HEK293T (cell line): ENCODE data around the gene NAV2.
"Not testable (repeated sequence)": the region's sequence is repeated elsewhere in the genome, so short reads cannot be mapped to it uniquely, and the experiment has no call there.

Experiments
- CTCF ChIA-PET: fragments of 350-600 bp; formaldehyde crosslinking; extraction: SDS; loops from one replicate; lab custom pipeline; 2021; ENCODE audit warnings: antibody characterized with exemption, inconsistent platforms; lab: Yijun Ruan, JAX
- POLR2A ChIA-PET: fragments of 350-600 bp; formaldehyde crosslinking; extraction: SDS; loops from one replicate; lab custom pipeline; 2020; ENCODE audit warnings: antibody characterized with exemption, inconsistent platforms; lab: Yijun Ruan, JAX
- DNase-seq: peaks from one replicate; pipeline ENCODE4 v3.0.0; 2012; ENCODE audit warnings: mixed read lengths; ENCODE audit errors: extremely low spot score
- ARNT ChIP-seq: fragments of 450-650 bp; IDR thresholded peaks from 2 replicates; pipeline ENCODE4 v1.6.1; 2017; ENCODE audit warnings: mild to moderate bottlenecking
- BHLHE40 ChIP-seq: fragments of 450-650 bp; IDR thresholded peaks from 2 replicates; pipeline ENCODE4 v1.6.1; 2016; ENCODE audit warnings: mild to moderate bottlenecking, moderate library complexity, borderline replicate concordance
- CTBP1 ChIP-seq: fragments of 450-650 bp; IDR thresholded peaks from 2 replicates; pipeline ENCODE4 v1.6.1; 2016; ENCODE audit warnings: borderline replicate concordance
- ELF4 ChIP-seq: fragments of 450-650 bp; IDR thresholded peaks from 2 replicates; pipeline ENCODE4 v1.6.1; 2017; ENCODE audit warnings: antibody characterized with exemption
- FOXA1 ChIP-seq: fragments of 450-650 bp; IDR thresholded peaks from 2 replicates; pipeline ENCODE4 v1.6.1; 2016; ENCODE audit warnings: mild to moderate bottlenecking
- FOXK2 ChIP-seq: fragments of 450-650 bp; IDR thresholded peaks from 2 replicates; pipeline ENCODE4 v1.6.1; 2016; ENCODE audit warnings: mild to moderate bottlenecking
- FOXM1 ChIP-seq: fragments of 450-650 bp; IDR thresholded peaks from 2 replicates; pipeline ENCODE4 v1.6.1; 2017; ENCODE audit warnings: mild to moderate bottlenecking, borderline replicate concordance
- HDGF ChIP-seq: fragments of 450-650 bp; IDR thresholded peaks from 2 replicates; pipeline ENCODE4 v1.6.1; 2017; ENCODE audit warnings: antibody characterized with exemption, borderline replicate concordance
- L3MBTL2 ChIP-seq: fragments of 450-650 bp; conservative IDR thresholded peaks from 2 replicates; pipeline ENCODE4 v1.6.1; 2016; ENCODE audit warnings: mild to moderate bottlenecking
- LEF1 ChIP-seq: fragments of 450-650 bp; IDR thresholded peaks from 2 replicates; pipeline ENCODE4 v1.6.1; 2017; ENCODE audit warnings: mild to moderate bottlenecking, borderline replicate concordance
- NFRKB ChIP-seq: fragments of 450-650 bp; IDR thresholded peaks from 2 replicates; pipeline ENCODE4 v1.6.1; 2016; ENCODE audit warnings: mild to moderate bottlenecking, moderate library complexity
- SP1 ChIP-seq: fragments of 450-650 bp; IDR thresholded peaks from 2 replicates; pipeline ENCODE4 v1.6.1; 2017
- SUZ12 ChIP-seq: fragments of 450-650 bp; IDR thresholded peaks from 2 replicates; pipeline ENCODE4 v1.6.1; 2016; ENCODE audit warnings: mild to moderate bottlenecking
- TARDBP ChIP-seq: fragments of 450-650 bp; IDR thresholded peaks from 2 replicates; pipeline ENCODE4 v1.6.1; 2016
- ZNF384 ChIP-seq: fragments of 450-650 bp; IDR thresholded peaks from 2 replicates; pipeline ENCODE4 v1.6.1; 2016
- TF ChIP-seq, protein P1 (sequence below): fragments of 450-650 bp; IDR thresholded peaks from 2 replicates; pipeline ENCODE4 v1.6.1; 2016

The NAV2 gene

DNA sequence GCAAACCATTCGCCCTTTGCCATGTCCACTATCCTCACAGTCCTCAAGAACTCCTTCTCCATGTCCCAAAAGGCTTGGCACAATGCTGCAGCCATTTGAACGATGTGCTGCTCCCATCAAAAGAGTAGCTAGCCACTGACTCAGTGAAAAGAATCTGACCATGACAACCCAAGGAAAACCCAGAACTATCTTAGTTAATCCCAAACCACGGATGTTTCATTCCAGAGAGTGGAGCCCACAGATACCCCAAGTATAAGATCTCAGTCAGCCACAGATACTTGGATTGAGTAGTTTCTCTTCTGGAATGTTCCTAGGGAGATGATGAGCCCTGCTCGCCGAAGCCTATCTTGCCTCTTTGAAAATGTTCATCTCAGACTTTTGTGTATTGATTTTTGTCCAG lies 176.9 kb downstream of the NAV2 start:
- POLR2A ChIA-PET = no interaction called here
- DNase-seq = no peak
- TF ChIP-seq ARNT = no peak
- no peak for TF ChIP-seq CTBP1
- no peak for TF ChIP-seq LEF1
- TF ChIP-seq TARDBP = no peak
- TF ChIP-seq, protein P1, sequence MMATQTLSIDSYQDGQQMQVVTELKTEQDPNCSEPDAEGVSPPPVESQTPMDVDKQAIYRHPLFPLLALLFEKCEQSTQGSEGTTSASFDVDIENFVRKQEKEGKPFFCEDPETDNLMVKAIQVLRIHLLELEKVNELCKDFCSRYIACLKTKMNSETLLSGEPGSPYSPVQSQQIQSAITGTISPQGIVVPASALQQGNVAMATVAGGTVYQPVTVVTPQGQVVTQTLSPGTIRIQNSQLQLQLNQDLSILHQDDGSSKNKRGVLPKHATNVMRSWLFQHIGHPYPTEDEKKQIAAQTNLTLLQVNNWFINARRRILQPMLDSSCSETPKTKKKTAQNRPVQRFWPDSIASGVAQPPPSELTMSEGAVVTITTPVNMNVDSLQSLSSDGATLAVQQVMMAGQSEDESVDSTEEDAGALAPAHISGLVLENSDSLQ = no peak
- no peak for TF ChIP-seq ELF4
- no peak for TF ChIP-seq HDGF
- CTCF ChIA-PET = no interaction called here

DNA sequence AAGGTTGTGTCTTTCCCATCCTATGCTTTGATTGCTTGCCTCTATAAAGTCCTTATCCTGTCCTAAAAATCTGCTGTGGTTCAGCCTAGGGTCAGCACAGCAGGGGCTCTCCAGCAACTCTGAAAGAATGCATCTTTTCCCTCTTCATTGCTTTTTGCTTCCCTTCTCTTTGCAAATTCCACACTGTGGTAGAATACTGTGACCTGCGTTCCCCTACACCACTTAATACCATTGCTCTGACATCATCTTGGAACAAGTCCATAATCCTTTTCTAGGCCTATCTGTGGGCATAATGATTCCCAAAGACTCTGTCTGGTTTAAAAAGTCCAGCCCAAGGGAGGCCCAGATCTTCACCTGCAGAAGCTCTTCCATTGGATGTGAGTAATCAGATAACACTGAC lies 177.7 kb downstream of the NAV2 start:
- CTCF ChIA-PET = interaction anchor here (0.9 kb wide), 1 partner anchor 12 kb away, joined by 4 read pairs; no protein-coding TSS in a partner anchor
- TF ChIP-seq ELF4 (no peak), ARNT (no peak), TARDBP (no peak), FOXA1 (no peak), L3MBTL2 (no peak), LEF1 (no peak)
- TF ChIP-seq, protein P1 = no peak
- no peak for DNase-seq
- POLR2A ChIA-PET = no interaction called here

DNA sequence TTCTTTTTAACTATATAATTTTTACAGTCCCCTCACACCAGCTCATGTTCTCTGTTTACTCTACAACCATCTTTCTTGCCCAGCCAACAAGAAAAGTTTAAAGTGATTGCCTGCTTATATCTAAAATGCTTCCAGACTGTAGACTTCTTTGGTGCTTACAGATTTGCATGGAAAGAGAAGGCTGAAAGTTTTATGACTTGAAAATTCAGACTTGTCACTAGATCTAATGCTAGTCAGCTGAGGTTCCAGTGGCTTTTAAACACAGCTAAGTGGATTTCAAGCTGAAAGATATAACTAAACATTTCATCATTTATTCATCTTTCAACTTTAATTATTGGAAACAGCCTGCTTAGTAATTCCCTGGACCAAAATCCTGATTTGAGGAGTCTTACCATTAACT lies 178.4 kb downstream of the NAV2 start:
- DNase-seq = no peak
- TF ChIP-seq FOXK2 (no peak), ARNT (no peak), TARDBP (no peak), SUZ12 (no peak), ELF4 (no peak), LEF1 (no peak), ZNF384 (no peak), BHLHE40 (no peak), L3MBTL2 (no peak), FOXM1 (no peak), NFRKB (no peak), HDGF (no peak)
- TF ChIP-seq, protein P1 = no peak
- ChIA-PET POLR2A (no interaction called here), CTCF (interaction anchor here (0.9 kb wide), 1 partner anchor 11 kb away, joined by 4 read pairs; no protein-coding TSS in a partner anchor)

DNA sequence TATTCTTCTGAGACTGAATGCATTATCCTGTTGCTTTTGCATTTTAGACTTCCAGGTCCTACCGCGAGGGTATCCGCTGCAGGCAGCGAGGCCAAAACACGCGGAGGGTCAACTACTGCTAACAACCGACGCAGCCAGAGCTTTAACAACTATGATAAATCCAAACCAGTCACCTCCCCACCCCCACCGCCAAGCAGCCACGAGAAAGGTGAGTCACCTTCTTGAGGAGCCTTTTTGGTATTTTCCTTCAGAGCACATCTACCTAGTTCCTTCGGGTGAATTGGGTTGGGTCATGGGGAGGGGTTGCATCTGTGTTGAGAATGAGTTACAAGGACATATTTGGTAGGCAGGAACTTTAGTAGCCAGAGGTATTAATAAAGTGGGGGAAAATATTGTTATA lies 179.8 kb downstream of the NAV2 start:
- CTCF ChIA-PET = no interaction called here
- no peak for DNase-seq
- TF ChIP-seq ZNF384 (no peak), LEF1 (no peak), ELF4 (no peak), ARNT (no peak), SUZ12 (no peak), BHLHE40 (no peak), FOXM1 (no peak), HDGF (no peak), TARDBP (no peak), NFRKB (no peak), SP1 (no peak), FOXA1 (no peak), FOXK2 (no peak)
- TF ChIP-seq, protein P1 = no peak
- POLR2A ChIA-PET = no interaction called here

DNA sequence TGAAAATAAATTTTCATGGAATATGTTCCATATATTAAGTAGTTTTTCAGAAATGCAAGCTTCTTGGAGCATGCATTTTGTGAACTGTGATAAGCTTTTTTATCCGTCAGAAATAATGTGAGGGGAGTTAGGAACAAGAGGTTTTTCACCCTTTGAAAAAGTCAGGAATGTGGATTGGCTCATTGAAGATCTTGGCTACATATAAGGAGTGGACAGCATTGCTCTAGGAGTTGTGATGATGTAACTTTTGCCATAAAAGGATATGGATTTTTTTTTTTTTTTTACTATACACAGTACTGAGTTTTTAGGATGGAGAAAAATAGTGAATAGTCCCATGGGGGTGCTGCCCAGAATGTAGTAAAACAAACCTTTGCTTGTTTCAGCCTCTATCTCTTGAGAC lies 180.2 kb downstream of the NAV2 start:
- no peak for DNase-seq
- CTCF ChIA-PET = no interaction called here
- POLR2A ChIA-PET = no interaction called here
- TF ChIP-seq ZNF384 = no peak
- TF ChIP-seq NFRKB = no peak
- TF ChIP-seq SP1 = no peak
- no peak for TF ChIP-seq BHLHE40
- no peak for TF ChIP-seq SUZ12
- TF ChIP-seq FOXA1 = no peak
- no peak for TF ChIP-seq LEF1
- TF ChIP-seq TARDBP = no peak
- no peak for TF ChIP-seq CTBP1
- TF ChIP-seq HDGF = no peak
- no peak for TF ChIP-seq L3MBTL2

DNA sequence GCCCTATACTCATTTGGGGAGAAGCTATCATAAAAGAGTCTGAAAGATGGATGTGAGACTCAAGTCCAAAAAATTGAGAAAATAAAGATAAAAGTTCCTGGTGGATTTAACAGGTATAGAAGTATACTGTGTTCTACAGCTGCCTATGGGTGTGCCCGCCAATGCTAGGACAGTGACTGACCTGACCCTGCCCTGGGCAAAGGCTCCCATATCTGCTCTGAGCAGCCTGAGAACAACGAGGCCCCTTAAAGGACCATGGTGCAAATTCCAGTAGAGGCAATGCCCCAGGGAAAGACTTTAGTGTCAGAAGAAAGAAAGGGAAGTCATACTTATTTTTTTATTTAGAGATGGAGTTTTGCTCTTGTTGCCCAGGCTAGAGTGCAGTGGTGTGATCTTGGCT lies 181.8 kb downstream of the NAV2 start:
- ChIA-PET POLR2A (no interaction called here), CTCF (no interaction called here)
- no peak for TF ChIP-seq CTBP1
- no peak for TF ChIP-seq BHLHE40
- no peak for TF ChIP-seq ARNT
- TF ChIP-seq SUZ12 = no peak
- no peak for TF ChIP-seq LEF1
- TF ChIP-seq, protein P1 = no peak
- TF ChIP-seq L3MBTL2 = no peak
- DNase-seq = no peak

DNA sequence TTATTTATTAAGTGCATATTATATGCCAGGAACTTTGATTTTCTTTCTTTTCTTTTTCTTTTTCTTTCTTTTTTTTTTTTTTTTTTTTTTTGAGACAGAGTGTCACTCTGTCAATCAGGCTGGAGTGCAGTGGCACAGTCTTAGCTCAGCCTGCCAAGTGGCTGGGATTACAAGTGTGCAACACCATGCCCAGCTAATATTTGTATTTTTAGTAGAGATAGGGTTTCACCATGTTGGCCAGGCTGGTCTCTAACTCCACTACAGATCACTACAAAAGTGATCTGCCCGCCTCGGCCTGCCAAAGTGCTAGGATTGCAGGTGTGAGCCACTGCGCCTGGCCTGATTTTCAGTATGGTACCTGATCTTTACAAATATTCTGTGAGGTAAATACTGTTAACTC lies 182.4 kb downstream of the NAV2 start:
- CTCF ChIA-PET, POLR2A ChIA-PET, DNase-seq: not testable (repeated sequence)
